HFFc6 (cell line): ENCODE measurements around the gene TIMM13. TPM values are rescaled to one million over a fixed set of nuclear protein-coding genes. Genes with fewer than 3 reads are reported as not detected.

Experiments used
- DNase-seq: peaks from one replicate; pipeline ENCODE4 v3.0.0-alpha.2; 2018
- H3K27ac Mint-ChIP-seq: 2 replicates; pipeline ENCODE4 v1.8.0; 2020; ENCODE audit warnings: mild to moderate bottlenecking, mixed read lengths
- H3K27me3 Mint-ChIP-seq: 2 replicates; pipeline ENCODE4 v1.8.0; 2021; ENCODE audit warnings: mild to moderate bottlenecking, moderate library complexity, mixed read lengths; ENCODE audit not compliant: insufficient read depth
- H3K36me3 Mint-ChIP-seq: 2 replicates; pipeline ENCODE4 v1.8.0; 2021; ENCODE audit warnings: low read depth, mixed read lengths
- H3K4me1 Mint-ChIP-seq: 2 replicates; pipeline ENCODE4 v1.8.0; 2020; ENCODE audit warnings: low read depth, mixed read lengths
- H3K4me3 Mint-ChIP-seq: 2 replicates; pipeline ENCODE4 v1.8.0; 2020; ENCODE audit warnings: mild to moderate bottlenecking, moderate library complexity, mixed read lengths
- H3K9me3 Mint-ChIP-seq: 2 replicates; pipeline ENCODE4 v1.8.0; 2020; ENCODE audit warnings: mild to moderate bottlenecking, mixed read lengths
- CTCF ChIP-seq: fragments of 200-600 bp; sonication (generic); IDR thresholded peaks from 2 replicates; pipeline ENCODE4 v1.5.0; 2021; ENCODE audit warnings: antibody characterized with exemption, mild to moderate bottlenecking
- total RNA-seq, 6 experiments: library from RNA; stranded (reverse); fragmentation: NEBNext Ultra II Directional; extraction: Animal tissue kit (Norgen Biotek cat#: 25700); gene quantifications; 2 replicates in 1 of 6; 3 replicates in 5 of 6; pipeline ENCODE4 v1.2.3, GENCODE V29; 2021

Gene TIMM13
- total RNA-seq, 6 experiments from 2014 or later = 87.2 to 124 (median 98.8) TPM

GRCh38 chr19:2443785-2444182 lies 16.4 kb upstream of the TIMM13 start:
- no peaks in the 10 kb centered on the region; the same call in 1 of the 2 replicates for H3K27me3 Mint-ChIP-seq
- no peak overlapping the region for H3K4me3 Mint-ChIP-seq
- no peak for DNase-seq
- H3K36me3 Mint-ChIP-seq = peaks cover 11% of the 10 kb centered on the region
- H3K9me3 Mint-ChIP-seq = no peaks in the 10 kb centered on the region
- no peak for TF ChIP-seq CTCF
- no peak overlapping the region for H3K27ac Mint-ChIP-seq
- H3K4me1 Mint-ChIP-seq = no peaks in the 10 kb centered on the region

GRCh38 chr19:2443116-2443784 lies 15.9 kb upstream of the TIMM13 start:
- no peak overlapping the region for H3K4me3 Mint-ChIP-seq
- H3K9me3 Mint-ChIP-seq = no peaks in the 10 kb centered on the region
- H3K27me3 Mint-ChIP-seq = no peaks in the 10 kb centered on the region; the same call in 1 of the 2 replicates
- no peak for DNase-seq
- peaks cover 11% of the 10 kb centered on the region for H3K36me3 Mint-ChIP-seq
- TF ChIP-seq CTCF = no peak
- H3K4me1 Mint-ChIP-seq = no peaks in the 10 kb centered on the region
- no peak overlapping the region for H3K27ac Mint-ChIP-seq

- peaks cover 11% of the 10 kb centered on the region for H3K36me3 Mint-ChIP-seq
Measured at GRCh38 chr19:2441096-2441752, 13.8 kb upstream of the TIMM13 start.

GRCh38 chr19:2440515-2440914 lies 13.1 kb upstream of the TIMM13 start:
- H3K4me1 Mint-ChIP-seq = no peaks in the 10 kb centered on the region
- no peaks in the 10 kb centered on the region for H3K9me3 Mint-ChIP-seq
- H3K27ac Mint-ChIP-seq = peak overlapping the region; percentile 18; the same call in 1 of the 2 replicates
- H3K27me3 Mint-ChIP-seq = no peaks in the 10 kb centered on the region; the same call in 1 of the 2 replicates
- no peak for DNase-seq
- H3K4me3 Mint-ChIP-seq = no peak overlapping the region
- H3K36me3 Mint-ChIP-seq = peaks cover 11% of the 10 kb centered on the region
- TF ChIP-seq CTCF = no peak

More at GRCh38 chr19:2441096-2441752, 13.8 kb upstream of the TIMM13 start:
- Mint-ChIP-seq H3K27me3 (no peaks in the 10 kb centered on the region; the same call in 1 of the 2 replicates), H3K9me3 (no peaks in the 10 kb centered on the region), H3K27ac (no peak overlapping the region), H3K4me1 (no peaks in the 10 kb centered on the region), H3K4me3 (no peak overlapping the region)
- no peak for DNase-seq
- no peak for TF ChIP-seq CTCF

DNA sequence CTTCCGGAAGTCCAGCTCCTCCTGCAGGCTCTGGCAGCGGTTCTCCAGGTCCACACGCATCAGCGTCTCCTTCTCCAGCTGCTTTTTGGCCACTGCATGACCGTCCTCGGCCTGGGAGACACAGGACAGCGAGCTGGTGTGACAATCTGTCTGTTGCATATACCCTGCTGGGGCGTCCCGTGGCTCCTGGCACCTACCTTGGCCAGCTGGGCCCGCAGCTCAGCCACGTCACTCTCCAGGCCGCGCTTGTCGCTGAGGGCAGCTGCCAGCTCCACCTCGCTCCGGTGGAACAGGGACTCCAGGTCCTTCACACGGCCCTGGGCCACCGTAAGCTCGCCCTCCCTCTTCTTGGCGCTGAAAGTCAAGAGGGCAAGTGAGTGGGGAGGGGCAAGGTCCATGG lies 10.8 kb upstream of the TIMM13 start:
- H3K27me3 Mint-ChIP-seq = no peaks in the 10 kb centered on the region
- no peaks in the 10 kb centered on the region for H3K9me3 Mint-ChIP-seq
- no peak overlapping the region for H3K4me3 Mint-ChIP-seq
- H3K27ac Mint-ChIP-seq = no peak overlapping the region
- peaks cover 12% of the 10 kb centered on the region for H3K36me3 Mint-ChIP-seq
- TF ChIP-seq CTCF = no peak
- H3K4me1 Mint-ChIP-seq = no peaks in the 10 kb centered on the region
- no peak for DNase-seq
